ENCODE results near the gene SUPT4H1. TPM values are rescaled to one million over a fixed set of nuclear protein-coding genes. Genes with fewer than 3 reads are reported as not detected.
A peak's percentile ranks its signal among the peaks of the same experiment; 100 is the strongest.

SUPT4H1 gene
- total RNA-seq, 1 donor, result 49.9 TPM

- H3K4me3 ChIP-seq (ENCODE audit: insufficient read depth, low read length), result no peak overlapping the region
- H3K27me3 ChIP-seq (ENCODE audit: insufficient read depth, low read length), result no peaks in the 10 kb centered on the region
- H3K9me3 ChIP-seq (ENCODE audit: low read depth, low read length), result no peaks in the 10 kb centered on the region
- no peaks in the 10 kb centered on the region for H3K4me1 ChIP-seq (ENCODE audit: insufficient read depth, low read length)
- DNase-seq (ENCODE audit: insufficient read length, low spot score, missing footprints), result peak; percentile 68
- no peaks in the 10 kb centered on the region for H3K36me3 ChIP-seq (ENCODE audit: insufficient read depth, low read length)
- H3K79me2 ChIP-seq (ENCODE audit: insufficient read depth, low read length), result no peaks in the 10 kb centered on the region
- no peak overlapping the region for H3K27ac ChIP-seq (ENCODE audit: low read depth, low read length)
- H3K4me2 ChIP-seq (ENCODE audit: insufficient read depth, low read length), result no peak overlapping the region
- no peak for TF ChIP-seq CTCF (IDR thresholded peaks at IDR 0.05; ENCODE audit: extremely low read depth, low read depth, low read length)
- H4K20me1 ChIP-seq (ENCODE audit: insufficient read depth, low read length), result no peaks in the 10 kb centered on the region
- no peak overlapping the region for H2AFZ ChIP-seq (ENCODE audit: low read length)
Observed at GRCh38 chr17:58311429-58311894, 40.5 kb downstream of the SUPT4H1 start.

GRCh38 chr17:58310511-58311428 is 41.2 kb downstream of the SUPT4H1 start:
- TF ChIP-seq CTCF (IDR thresholded peaks at IDR 0.05; ENCODE audit: extremely low read depth, low read depth, low read length), result no peak
- no peaks in the 10 kb centered on the region for H4K20me1 ChIP-seq (ENCODE audit: insufficient read depth, low read length)
- peak; percentile 52 for DNase-seq (ENCODE audit: insufficient read length, low spot score, missing footprints)
- no peaks in the 10 kb centered on the region for H3K9me3 ChIP-seq (ENCODE audit: low read depth, low read length)
- H2AFZ ChIP-seq (ENCODE audit: low read length), result no peak overlapping the region
- H3K79me2 ChIP-seq (ENCODE audit: insufficient read depth, low read length), result no peaks in the 10 kb centered on the region
- H3K27ac ChIP-seq (ENCODE audit: low read depth, low read length), result no peak overlapping the region
- H3K4me3 ChIP-seq (ENCODE audit: insufficient read depth, low read length), result no peak overlapping the region
- no peaks in the 10 kb centered on the region for H3K27me3 ChIP-seq (ENCODE audit: insufficient read depth, low read length)
- no peak overlapping the region for H3K4me2 ChIP-seq (ENCODE audit: insufficient read depth, low read length)
- H3K36me3 ChIP-seq (ENCODE audit: insufficient read depth, low read length), result no peaks in the 10 kb centered on the region
- no peaks in the 10 kb centered on the region for H3K4me1 ChIP-seq (ENCODE audit: insufficient read depth, low read length)

- Histone ChIP-seq H2AFZ (ENCODE audit: low read length) (no peak overlapping the region), H3K9me3 (ENCODE audit: low read depth, low read length) (no peaks in the 10 kb centered on the region), H3K4me1 (ENCODE audit: insufficient read depth, low read length) (no peaks in the 10 kb centered on the region), H3K36me3 (ENCODE audit: insufficient read depth, low read length) (no peaks in the 10 kb centered on the region), H3K27ac (ENCODE audit: low read depth, low read length) (no peak overlapping the region), H3K79me2 (ENCODE audit: insufficient read depth, low read length) (no peaks in the 10 kb centered on the region), H4K20me1 (ENCODE audit: insufficient read depth, low read length) (no peaks in the 10 kb centered on the region), H3K4me3 (ENCODE audit: insufficient read depth, low read length) (no peak overlapping the region), H3K4me2 (ENCODE audit: insufficient read depth, low read length) (no peak overlapping the region), H3K27me3 (ENCODE audit: insufficient read depth, low read length) (no peaks in the 10 kb centered on the region)
- no peak for TF ChIP-seq CTCF (IDR thresholded peaks at IDR 0.05; ENCODE audit: extremely low read depth, low read depth, low read length)
- DNase-seq (ENCODE audit: insufficient read length, low spot score, missing footprints), result peak; percentile 70
Observed at GRCh38 chr17:58309918-58310259, 42.1 kb downstream of the SUPT4H1 start.

Data from osteoblast (primary cell).